GM12878 (cell line): ENCODE data around the gene RNF31. TPM values are rescaled to one million over a fixed set of nuclear protein-coding genes. Genes with fewer than 3 reads are reported as not detected.

Source experiments
- ATAC-seq: fragments of 200-7000 bp; cut with Tn5 transposase; 3 replicates; pipeline ENCODE4 v1.9.1; 2020; ENCODE audit warnings: mild to moderate bottlenecking, moderate library complexity
- BruUV-seq: library from RNA; stranded (reverse); fragments of 400-500 nt; replicated peaks from 2 replicates; lab custom pipeline; 2021; lab: Mats Ljungman, UMichigan
- CTCF ChIA-PET: fragments of 300-600 bp; sonication (Branson Sonifier 250); formaldehyde crosslinking; extraction: SDS; loops from one replicate; lab custom pipeline; 2021; ENCODE audit warnings: inconsistent platforms; lab: Yijun Ruan, JAX
- POLR2A ChIA-PET: fragments of 350-600 bp; formaldehyde crosslinking; extraction: SDS; loops from one replicate; lab custom pipeline; 2021; ENCODE audit warnings: inconsistent platforms; lab: Charles Lee
- RAD21 ChIA-PET: fragments of 300-600 bp; sonication (Branson Sonifier 250); formaldehyde crosslinking; loops from one replicate; lab custom pipeline; 2023; ENCODE audit warnings: antibody characterized with exemption; ENCODE audit not compliant: unreplicated experiment; lab: Charles Lee
- SMC1A ChIA-PET: fragments of 300-600 bp; sonication (Branson Sonifier 250); formaldehyde crosslinking; loops from one replicate; lab custom pipeline; 2023; ENCODE audit not compliant: unreplicated experiment, uncharacterized antibody; lab: Charles Lee
- DNase-seq: peaks from one replicate; pipeline ENCODE4 v3.0.0-alpha.2; 2011; ENCODE audit warnings: low read depth, low spot score
- FAIRE-seq: peaks from 3 replicates; lab custom pipeline; 2011; peaks lifted over from hg19 to GRCh38; lab: Jason Lieb, UNC
- H2AFZ ChIP-seq: 2 replicates; pipeline ENCODE4 v1.6.0; 2011; ENCODE audit warnings: low read depth, low read length, control low read depth; ENCODE audit not compliant: control insufficient read depth
- H3K27ac ChIP-seq: 2 replicates; pipeline ENCODE4 v1.5.1; 2011; ENCODE audit warnings: control low read depth; ENCODE audit not compliant: control insufficient read depth, insufficient read depth
- H3K27me3 ChIP-seq, 2 experiments: replicated peaks in 1 of 2; 2 replicates each; pipeline versions ENCODE4 v1.6.0 to v1.6.1; 2011; ENCODE audit warnings: low read length in 1 of 2; ENCODE audit not compliant: control insufficient read depth in 2 of 2, insufficient read depth in 2 of 2
- H3K36me3 ChIP-seq, 2 experiments: 2 replicates each; pipeline ENCODE4 v1.5.1; 2011; ENCODE audit warnings: low read length in 1 of 2; ENCODE audit not compliant: control insufficient read depth in 2 of 2, insufficient read depth in 2 of 2
- H3K4me1 ChIP-seq: 2 replicates; pipeline ENCODE4 v1.6.1; 2011; ENCODE audit warnings: mild to moderate bottlenecking, low read length, moderate library complexity, mixed read lengths; ENCODE audit not compliant: control insufficient read depth, insufficient read depth
- H3K4me2 ChIP-seq: 2 replicates; pipeline ENCODE4 v1.6.0; 2011; ENCODE audit warnings: control low read depth; ENCODE audit not compliant: control insufficient read depth, insufficient read depth
- H3K4me3 ChIP-seq: fragments of 200-600 bp; sonication (generic); 2 replicates; pipeline ENCODE4 v1.5.1; 2016
- H3K79me2 ChIP-seq: 2 replicates; pipeline ENCODE4 v1.6.0; 2011; ENCODE audit warnings: low read length; ENCODE audit not compliant: control insufficient read depth, insufficient read depth
- H3K9ac ChIP-seq: 2 replicates; pipeline ENCODE4 v1.8.0; 2011; ENCODE audit warnings: low read length, control low read depth, mixed read lengths; ENCODE audit not compliant: control insufficient read depth, insufficient read depth
- H3K9me3 ChIP-seq: replicated peaks from 3 replicates; pipeline ENCODE4 v1.5.1; 2011; ENCODE audit warnings: mild to moderate bottlenecking, low read length; ENCODE audit not compliant: control insufficient read depth, insufficient read depth
- H4K20me1 ChIP-seq: 2 replicates; pipeline ENCODE4 v1.6.0; 2011; ENCODE audit not compliant: control insufficient read depth, insufficient read depth
- ESRRA ChIP-seq: IDR thresholded peaks from 2 replicates; pipeline ENCODE4 v1.6.1; 2012; ENCODE audit warnings: mild to moderate bottlenecking, low read length, improper control_type of control experiment
- EZH2 ChIP-seq: IDR thresholded peaks from 2 replicates; pipeline ENCODE4 v1.6.1; 2012; ENCODE audit warnings: low read depth, mild to moderate bottlenecking, control low read depth, inconsistent platforms, low read length, borderline replicate concordance; ENCODE audit not compliant: control insufficient read depth
- GATAD2B ChIP-seq: fragments of 450-650 bp; conservative IDR thresholded peaks from 2 replicates; pipeline ENCODE4 v1.6.1; 2017; ENCODE audit warnings: low read depth, mild to moderate bottlenecking, moderate library complexity
- NFIC ChIP-seq: IDR thresholded peaks from 2 replicates; pipeline ENCODE4 v1.6.1; 2012; ENCODE audit warnings: low read depth, mild to moderate bottlenecking, inconsistent platforms, low read length, moderate library complexity
- NRF1 ChIP-seq: conservative IDR thresholded peaks from 2 replicates; pipeline ENCODE4 v1.6.1; 2011; ENCODE audit warnings: mild to moderate bottlenecking, low read depth, low read length, improper control_type of control experiment
- PBX3 ChIP-seq: IDR thresholded peaks from 2 replicates; pipeline ENCODE4 v1.6.1; 2011; ENCODE audit warnings: mild to moderate bottlenecking, low read depth, low read length, moderate library complexity; ENCODE audit not compliant: insufficient replicate concordance
- POLR2AphosphoS2 ChIP-seq: IDR thresholded peaks from 2 replicates; pipeline ENCODE4 v1.6.1; 2011; ENCODE audit warnings: low read depth, mild to moderate bottlenecking, low read length, improper control_type of control experiment, moderate library complexity
- RELA ChIP-seq: fragments of 450-650 bp; IDR thresholded peaks from 2 replicates; pipeline ENCODE4 v1.8.0; 2014; ENCODE audit warnings: borderline replicate concordance; ENCODE audit not compliant: partially characterized antibody
- WGBS: methylation state at CpG from one replicate; pipeline ENCODE4 v1.1.6; 2016; ENCODE audit warnings: low lambda C conversion rate; ENCODE audit not compliant: insufficient replicate concordance, insufficient coverage; ENCODE audit errors: missing lambda C conversion rate; 5-methylcytosine and 5-hydroxymethylcytosine counted together
- in situ Hi-C: fragments of 300-500 bp; cut with MboI; formaldehyde crosslinking; loops from 9 replicates; pipeline ENCODE4 v1.14.3; 2018; ENCODE audit warnings: mixed read lengths
- intact Hi-C: fragments of 100-400 bp; cut with micrococcal nuclease; formaldehyde crosslinking; loops from one replicate; pipeline ENCODE4 v1.14.2; 2022; ENCODE audit not compliant: unreplicated experiment
- polyA plus RNA-seq, 11 experiments: library from polyadenylated mRNA; depleted of rRNA in 4 of 11; unstranded in 6 of 11; stranded (reverse) in 5 of 11; fragments of >200 nt; fragmentation: Nextera tagmentation in 4 of 11; fragmentation: Illumina TruSeq in 1 of 11; extraction: Ambion mirVana in 4 of 11; extraction: Trizol in 1 of 11; gene quantifications; 1 replicate in 1 of 11; 2 replicates in 10 of 11; pipeline versions ENCODE4 v1.2.1 to v1.2.3, GENCODE V29; 2011 to 2016; ENCODE audit warnings: inconsistent platforms in 2 of 11, missing spikeins in 2 of 11, low read depth in 1 of 11
- total RNA-seq, 4 experiments: library from RNA; depleted of rRNA in 3 of 4; stranded (reverse); fragments of >200 nt in 3 of 4; fragmentation: Illumina TruSeq in 1 of 4; extraction: Trizol in 1 of 4; gene quantifications; 2 replicates each; pipeline versions ENCODE4 v1.2.1 to v1.2.3, GENCODE V29; 2013 to 2021
- TF ChIP-seq, protein P1 (sequence below): IDR thresholded peaks from 2 replicates; pipeline ENCODE4 v1.6.1; 2012; ENCODE audit warnings: low read depth, low read length, improper control_type of control experiment
- TF ChIP-seq, protein P2 (sequence below): fragments of 450-650 bp; IDR thresholded peaks from 2 replicates; pipeline ENCODE4 v1.6.1; 2016; ENCODE audit warnings: mild to moderate bottlenecking, moderate library complexity, borderline replicate concordance
- TF ChIP-seq, protein P3 (sequence below): fragments of 450-650 bp; IDR thresholded peaks from 2 replicates; pipeline ENCODE4 v1.6.1; 2014; ENCODE audit warnings: mild to moderate bottlenecking

RNF31 gene
- total and polyA plus RNA-seq, 10 of the 15 experiments (the other 5 are each of a cell fraction or from before 2014, with no cell fraction given): 8.5 to 92.7 (median 52.0) TPM

DNA sequence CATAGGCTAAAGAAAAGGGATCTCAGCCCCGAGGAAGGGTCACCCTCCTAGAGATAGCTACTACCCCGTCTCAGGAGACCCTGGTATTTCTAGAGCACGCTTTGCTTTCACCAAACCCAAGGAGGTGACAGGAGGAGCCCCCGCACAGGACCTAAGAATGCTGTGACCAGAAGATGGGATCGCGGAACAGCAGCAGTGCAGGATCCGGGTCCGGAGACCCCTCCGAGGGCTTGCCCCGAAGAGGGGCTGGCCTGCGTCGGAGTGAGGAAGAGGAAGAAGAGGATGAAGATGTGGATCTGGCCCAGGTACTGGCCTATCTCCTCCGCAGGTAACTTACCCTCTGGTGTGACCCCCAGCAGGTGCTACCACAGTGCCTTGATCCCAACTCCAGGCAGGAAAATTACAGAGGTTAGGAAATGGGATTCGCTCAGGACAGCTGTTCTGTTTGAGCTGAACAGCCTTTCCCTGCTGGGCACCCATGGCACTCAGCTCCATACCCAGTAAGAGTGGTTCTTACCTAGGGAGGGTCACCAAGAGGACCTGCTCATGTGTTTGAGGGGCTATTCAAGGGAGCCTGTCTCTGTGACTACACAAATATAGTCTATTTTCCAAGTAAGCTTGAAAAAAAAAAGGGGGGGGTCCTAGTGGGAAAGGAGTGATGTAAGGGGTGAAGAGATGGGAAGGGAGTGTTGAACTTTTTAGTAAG, 31.7 kb upstream of the RNF31 start (continued):
- TF ChIP-seq, protein P1, sequence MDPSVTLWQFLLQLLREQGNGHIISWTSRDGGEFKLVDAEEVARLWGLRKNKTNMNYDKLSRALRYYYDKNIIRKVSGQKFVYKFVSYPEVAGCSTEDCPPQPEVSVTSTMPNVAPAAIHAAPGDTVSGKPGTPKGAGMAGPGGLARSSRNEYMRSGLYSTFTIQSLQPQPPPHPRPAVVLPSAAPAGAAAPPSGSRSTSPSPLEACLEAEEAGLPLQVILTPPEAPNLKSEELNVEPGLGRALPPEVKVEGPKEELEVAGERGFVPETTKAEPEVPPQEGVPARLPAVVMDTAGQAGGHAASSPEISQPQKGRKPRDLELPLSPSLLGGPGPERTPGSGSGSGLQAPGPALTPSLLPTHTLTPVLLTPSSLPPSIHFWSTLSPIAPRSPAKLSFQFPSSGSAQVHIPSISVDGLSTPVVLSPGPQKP: no peak
- TF ChIP-seq PBX3: no peak
- TF ChIP-seq, all 136 proteins: peak for 1

GRCh38 chr14:24116128-24116814, 31.0 kb upstream of the RNF31 start:
- WGBS: 85% methylated on average over 6 of the region's 6 CpGs
- DNase-seq: no peak
- peak overlapping the region; percentile 92 for H3K4me2 ChIP-seq
- H3K9ac ChIP-seq: peak overlapping the region; percentile 82; the same call in 1 of the 2 replicates
- intact Hi-C loops (no loop called here), in situ Hi-C loops (loop anchor here (25.0 kb wide), 1 partner anchor 804 kb away; the partner anchor contains the start of genes BCL2L2, PABPN1 and PPP1R3E)
- ChIA-PET CTCF (interaction anchor here (0.9 to 5.9 kb wide), 11 partner anchors 10 to 315 kb away, joined by 3 to 39 read pairs (median 7); partner anchors contain the start of genes CIDEB, IRF9, PCK2 and PSME1), RAD21 (interaction anchor here (1.0 to 5.8 kb wide), 6 partner anchors 10 to 45 kb away, joined by 3 to 69 read pairs (median 14); partner anchors contain the start of genes EMC9, IRF9, PSME1 and PSME2), POLR2A (interaction anchor here (0.9 to 17.1 kb wide), 9 partner anchors 8 to 65 kb away, joined by 3 to 276 read pairs (median 52); partner anchors contain the start of genes CARMIL3, EMC9, FITM1 and IRF9), SMC1A (interaction anchor here (0.6 to 7.7 kb wide), 7 partner anchors 9 to 45 kb away, joined by 3 to 70 read pairs (median 39); partner anchors contain the start of genes EMC9, IRF9, PCK2 and PSME1)
- peak overlapping the region; percentile 96 for H3K4me3 ChIP-seq
- no peak for FAIRE-seq
- no peaks in the 10 kb centered on the region for H3K27me3 ChIP-seq
- H3K4me1 ChIP-seq: peaks cover 5% of the 10 kb centered on the region
- H3K36me3 ChIP-seq: peaks cover 11 to 23% of the 10 kb centered on the region in 2 experiments
- no peak for ATAC-seq
- no peak overlapping the region for H2AFZ ChIP-seq
- peaks cover 24% of the 10 kb centered on the region for H3K79me2 ChIP-seq
- H4K20me1 ChIP-seq: no peaks in the 10 kb centered on the region
- peak overlapping the region; percentile 94; the same call in 1 of the 2 replicates for H3K27ac ChIP-seq
- no peaks in the 10 kb centered on the region for H3K9me3 ChIP-seq
- no TSS peak for BruUV-seq
- TF ChIP-seq, protein P2, sequence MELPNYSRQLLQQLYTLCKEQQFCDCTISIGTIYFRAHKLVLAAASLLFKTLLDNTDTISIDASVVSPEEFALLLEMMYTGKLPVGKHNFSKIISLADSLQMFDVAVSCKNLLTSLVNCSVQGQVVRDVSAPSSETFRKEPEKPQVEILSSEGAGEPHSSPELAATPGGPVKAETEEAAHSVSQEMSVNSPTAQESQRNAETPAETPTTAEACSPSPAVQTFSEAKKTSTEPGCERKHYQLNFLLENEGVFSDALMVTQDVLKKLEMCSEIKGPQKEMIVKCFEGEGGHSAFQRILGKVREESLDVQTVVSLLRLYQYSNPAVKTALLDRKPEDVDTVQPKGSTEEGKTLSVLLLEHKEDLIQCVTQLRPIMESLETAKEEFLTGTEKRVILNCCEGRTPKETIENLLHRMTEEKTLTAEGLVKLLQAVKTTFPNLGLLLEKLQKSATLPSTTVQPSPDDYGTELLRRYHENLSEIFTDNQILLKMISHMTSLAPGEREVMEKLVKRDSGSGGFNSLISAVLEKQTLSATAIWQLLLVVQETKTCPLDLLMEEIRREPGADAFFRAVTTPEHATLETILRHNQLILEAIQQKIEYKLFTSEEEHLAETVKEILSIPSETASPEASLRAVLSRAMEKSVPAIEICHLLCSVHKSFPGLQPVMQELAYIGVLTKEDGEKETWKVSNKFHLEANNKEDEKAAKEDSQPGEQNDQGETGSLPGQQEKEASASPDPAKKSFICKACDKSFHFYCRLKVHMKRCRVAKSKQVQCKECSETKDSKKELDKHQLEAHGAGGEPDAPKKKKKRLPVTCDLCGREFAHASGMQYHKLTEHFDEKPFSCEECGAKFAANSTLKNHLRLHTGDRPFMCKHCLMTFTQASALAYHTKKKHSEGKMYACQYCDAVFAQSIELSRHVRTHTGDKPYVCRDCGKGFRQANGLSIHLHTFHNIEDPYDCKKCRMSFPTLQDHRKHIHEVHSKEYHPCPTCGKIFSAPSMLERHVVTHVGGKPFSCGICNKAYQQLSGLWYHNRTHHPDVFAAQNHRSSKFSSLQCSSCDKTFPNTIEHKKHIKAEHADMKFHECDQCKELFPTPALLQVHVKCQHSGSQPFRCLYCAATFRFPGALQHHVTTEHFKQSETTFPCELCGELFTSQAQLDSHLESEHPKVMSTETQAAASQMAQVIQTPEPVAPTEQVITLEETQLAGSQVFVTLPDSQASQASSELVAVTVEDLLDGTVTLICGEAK: no peak
- TF ChIP-seq, protein P3, sequence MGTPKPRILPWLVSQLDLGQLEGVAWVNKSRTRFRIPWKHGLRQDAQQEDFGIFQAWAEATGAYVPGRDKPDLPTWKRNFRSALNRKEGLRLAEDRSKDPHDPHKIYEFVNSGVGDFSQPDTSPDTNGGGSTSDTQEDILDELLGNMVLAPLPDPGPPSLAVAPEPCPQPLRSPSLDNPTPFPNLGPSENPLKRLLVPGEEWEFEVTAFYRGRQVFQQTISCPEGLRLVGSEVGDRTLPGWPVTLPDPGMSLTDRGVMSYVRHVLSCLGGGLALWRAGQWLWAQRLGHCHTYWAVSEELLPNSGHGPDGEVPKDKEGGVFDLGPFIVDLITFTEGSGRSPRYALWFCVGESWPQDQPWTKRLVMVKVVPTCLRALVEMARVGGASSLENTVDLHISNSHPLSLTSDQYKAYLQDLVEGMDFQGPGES: no peak
- TF ChIP-seq NFIC (no peak), EZH2 (no peak), NRF1 (no peak), RELA (no peak), GATAD2B (no peak), POLR2AphosphoS2 (no peak), ESRRA (no peak)
